Tibial artery (tissue), 4 donors: ENCODE results near the gene SPINT2.
"Not testable (repeated sequence)": the region's sequence is repeated elsewhere in the genome, so short reads cannot be mapped to it uniquely, and the experiment has no call there.

Source experiments
- DNase-seq, 2 donors: peaks; one replicate each; pipeline ENCODE4 v3.0.0-alpha.2; 2019
- H3K27ac ChIP-seq, 2 donors: fragments of 200-600 bp; sonication (generic) in 1 of 2; 1 replicate in 1 of 2; 2 replicates in 1 of 2; pipeline ENCODE4 v1.5.1; 2018 to 2019; ENCODE audit warnings: mild to moderate bottlenecking in 1 of 2
- H3K27me3 ChIP-seq, 2 donors: fragments of 200-600 bp; sonication (generic) in 1 of 2; one replicate each; pipeline versions ENCODE4 v1.5.1 to v1.6.0; 2016 to 2019
- H3K36me3 ChIP-seq, 3 donors: fragments of 200-600 bp; sonication (generic) in 2 of 3; one replicate each; pipeline ENCODE4 v1.5.1; 2016 to 2019; ENCODE audit warnings: mild to moderate bottlenecking in 2 of 3
- H3K4me1 ChIP-seq, 4 donors: fragments of 200-600 bp; sonication (generic) in 2 of 4; 1 replicate in 3 of 4; 2 replicates in 1 of 4; pipeline ENCODE4 v1.5.1; 2016 to 2019
- H3K4me3 ChIP-seq, 2 donors: fragments of 200-600 bp; sonication (generic) in 1 of 2; 1 replicate in 1 of 2; 2 replicates in 1 of 2; pipeline ENCODE4 v1.5.1; 2018 to 2019; ENCODE audit warnings: mild to moderate bottlenecking in 2 of 2
- H3K9me3 ChIP-seq, 3 donors: fragments of 200-600 bp; sonication (generic) in 1 of 3; one replicate each; pipeline ENCODE4 v1.5.1; 2016 to 2019
- CTCF ChIP-seq, 2 experiments: fragments of 200-600 bp in 1 of 2; fragments of 450-650 bp in 1 of 2; IDR thresholded peaks; one replicate each; pipeline ENCODE4 v1.5.1; 2017 to 2019; ENCODE audit warnings: antibody characterized with exemption in 2 of 2, mild to moderate bottlenecking in 1 of 2, moderate library complexity in 1 of 2
- intact Hi-C: fragments of 100-400 bp; cut with DNase I; formaldehyde crosslinking; loops from one replicate; pipeline ENCODE4 v1.15.0; 2023; ENCODE audit warnings: low total_unique reads

SPINT2 gene

GRCh38 chr19:38255383-38256014 is 8.9 kb upstream of the SPINT2 start:
- no peaks in the 10 kb centered on the region for H3K9me3 ChIP-seq
- peak in 1 of 2 donors; percentile 74 for DNase-seq
- H3K27ac ChIP-seq, result peak overlapping the region; percentile 95 to 96
- TF ChIP-seq CTCF (IDR thresholded peaks at IDR 0.05), result no peak
- intact Hi-C loops, result no loop called here
- H3K27me3 ChIP-seq, result no peaks in the 10 kb centered on the region
- peaks cover 4 to 17% (median 4%) of the 10 kb centered on the region in 3 donors for H3K36me3 ChIP-seq
- peak overlapping the region; percentile 79 to 94 for H3K4me3 ChIP-seq
- peaks cover 0 to 40% (median 32%) of the 10 kb centered on the region in 4 donors for H3K4me1 ChIP-seq

- H3K9me3 ChIP-seq, DNase-seq, H3K4me3 ChIP-seq, H3K27me3 ChIP-seq, H3K36me3 ChIP-seq, H3K27ac ChIP-seq: not testable (repeated sequence)
- peaks cover 4 to 25% (median 18%) of the 10 kb centered on the region in 4 donors for H3K4me1 ChIP-seq
- intact Hi-C loops, result loop anchor here (10.0 kb wide), 1 partner anchor 53 kb away; the partner anchor contains the start of genes KCNK6 and YIF1B
These were observed 2.4 kb upstream of the SPINT2 start for GRCh38 chr19:38261942-38262341.

- no peak for DNase-seq
- intact Hi-C loops, result loop anchor here (10.0 kb wide), 1 partner anchor 52 kb away; the partner anchor contains the start of genes KCNK6 and YIF1B
- TF ChIP-seq CTCF (IDR thresholded peaks at IDR 0.05), result no peak
These were observed 1.6 kb upstream of the SPINT2 start for GRCh38 chr19:38262585-38263268.

GRCh38 chr19:38263689-38264485 is 486 bp upstream of the SPINT2 start:
- H3K4me1 ChIP-seq, result peaks cover 4 to 33% (median 21%) of the 10 kb centered on the region in 4 donors
- DNase-seq, result no peak
- no peaks in the 10 kb centered on the region for H3K27me3 ChIP-seq
- no peak for TF ChIP-seq CTCF (IDR thresholded peaks at IDR 0.05)
- H3K27ac ChIP-seq, result peak overlapping the region; percentile 81
- peak overlapping the region; percentile 54 to 62 for H3K4me3 ChIP-seq
- no peaks in the 10 kb centered on the region for H3K36me3 ChIP-seq
- intact Hi-C loops, result loop anchor here (10.0 kb wide), 1 partner anchor 51 kb away; the partner anchor contains the start of genes KCNK6 and YIF1B
- H3K9me3 ChIP-seq, result no peaks in the 10 kb centered on the region

More at GRCh38 chr19:38262585-38263268, 1.6 kb upstream of the SPINT2 start:
- Histone ChIP-seq H3K4me1 (peaks cover 4 to 26% (median 20%) of the 10 kb centered on the region in 4 donors), H3K4me3 (no peak overlapping the region), H3K36me3 (no peaks in the 10 kb centered on the region), H3K27me3 (no peaks in the 10 kb centered on the region), H3K9me3 (no peaks in the 10 kb centered on the region), H3K27ac (no peak overlapping the region)

- H3K36me3 ChIP-seq, result no peaks in the 10 kb centered on the region
- H3K4me1 ChIP-seq, result peaks cover 4 to 38% (median 21%) of the 10 kb centered on the region in 4 donors
- no peaks in the 10 kb centered on the region for H3K9me3 ChIP-seq
- H3K27ac ChIP-seq, result peak overlapping the region; percentile 81
- intact Hi-C loops, result loop anchor here (10.0 kb wide), 1 partner anchor 49 kb away; the partner anchor contains the start of genes KCNK6 and YIF1B
- H3K27me3 ChIP-seq, result no peaks in the 10 kb centered on the region
- peak overlapping the region; percentile 54 to 62 for H3K4me3 ChIP-seq
- TF ChIP-seq CTCF (IDR thresholded peaks at IDR 0.05), result no peak
- no peak for DNase-seq
These were observed 964 bp downstream of the SPINT2 start for GRCh38 chr19:38265213-38265861.
